GM12872 (cell line): Measurements from ENCODE around the gene ARHGAP36.

Experiments
- CTCF ChIP-seq: IDR thresholded peaks from 3 replicates; pipeline ENCODE4 v1.5.1; 2011; ENCODE audit warnings: low read depth, mild to moderate bottlenecking, low read length, moderate library complexity; ENCODE audit not compliant: insufficient read depth

Gene ARHGAP36

GRCh38 chrX:131061306-131061705, 3.2 kb downstream of the ARHGAP36 start:
- no peak for TF ChIP-seq CTCF

- peak; percentile 24; the same call in 1 of the 3 replicates for TF ChIP-seq CTCF
These were observed 5.5 kb downstream of the ARHGAP36 start for GRCh38 chrX:131063613-131064012.

GRCh38 chrX:131066237-131066636, 8.1 kb downstream of the ARHGAP36 start:
- TF ChIP-seq CTCF = no peak

GRCh38 chrX:131067216-131067615, 9.1 kb downstream of the ARHGAP36 start:
- no peak for TF ChIP-seq CTCF

- no peak for TF ChIP-seq CTCF
These were observed 9.9 kb downstream of the ARHGAP36 start for GRCh38 chrX:131067846-131068745.

GRCh38 chrX:131068945-131069719, 11.0 kb downstream of the ARHGAP36 start:
- TF ChIP-seq CTCF = peak; percentile 62

- TF ChIP-seq CTCF = no peak
These were observed 14.9 kb downstream of the ARHGAP36 start for GRCh38 chrX:131072871-131073571.
